OCI-LY7 (cell line): ENCODE data around the gene EXTL1.

Source experiments
- CTCF ChIP-seq: fragments of 200-600 bp; sonication (generic); conservative IDR thresholded peaks from 2 replicates; pipeline ENCODE4 v1.5.1; 2014; ENCODE audit warnings: mild to moderate bottlenecking, antibody characterized with exemption, low read length, moderate library complexity, mixed read lengths
- EZH2phosphoT487 ChIP-seq: fragments of 200-600 bp; sonication (generic); IDR thresholded peaks from 2 replicates; pipeline ENCODE4 v1.6.1; 2018; ENCODE audit warnings: low read depth, borderline replicate concordance, mild to moderate bottlenecking, mixed run types, antibody characterized with exemption, low read length, moderate library complexity, mixed read lengths

GRCh38 chr1:26010825-26011224, 10.8 kb upstream of the EXTL1 start:
- no peak for TF ChIP-seq CTCF
- no peak for TF ChIP-seq EZH2phosphoT487
